K562 (cell line): Measurements from ENCODE around the gene CCDC148. TPM values are rescaled to one million over a fixed set of nuclear protein-coding genes. Genes with fewer than 3 reads are reported as not detected.
A peak's percentile ranks its signal among the peaks of the same experiment; 100 is the strongest.

Experiments used
- ATAC-seq: fragments of 200-7000 bp; cut with Tn5 transposase; 3 replicates; pipeline ENCODE4 v1.9.1; 2020; ENCODE audit warnings: moderate library complexity
- BruUV-seq: library from RNA; stranded (reverse); fragments of 400-500 nt; replicated peaks from 2 replicates; lab custom pipeline; 2021; lab: Mats Ljungman, UMichigan
- CTCF ChIA-PET: fragments of 300-600 bp; formaldehyde crosslinking; extraction: SDS; loops from one replicate; lab custom pipeline; 2021; ENCODE audit warnings: low intra/inter-chr PET ratio; lab: Yijun Ruan, JAX
- POLR2A ChIA-PET: fragments of 300-600, 350-650 bp; sonication (Branson Sonifier 250); formaldehyde crosslinking; extraction: SDS; loops from one replicate; lab custom pipeline; 2021; ENCODE audit warnings: antibody characterized with exemption, inconsistent platforms; lab: Yijun Ruan, JAX
- DNase-seq, 4 experiments: peaks; one replicate each; pipeline versions ENCODE4 v3.0.0 to v3.0.0-alpha.2; 2011 to 2018; ENCODE audit warnings: low spot score in 3 of 4, mixed read lengths in 3 of 4; ENCODE audit errors: extremely low read depth in 1 of 4
- FAIRE-seq: peaks from 2 replicates; lab custom pipeline; 2011; peaks lifted over from hg19 to GRCh38; lab: Jason Lieb, UNC
- H2AFZ ChIP-seq: 2 replicates; pipeline ENCODE4 v1.6.0; 2011; ENCODE audit warnings: low read depth, low read length, control low read depth, inconsistent platforms
- H3K27ac ChIP-seq: fragments of 200-600 bp; 3 replicates; pipeline ENCODE4 v1.8.0; 2011; ENCODE audit warnings: low read depth, mild to moderate bottlenecking, control low read depth, inconsistent platforms, low read length, moderate library complexity, mixed read lengths; ENCODE audit errors: extremely low read depth
- H3K27me3 ChIP-seq, 2 experiments: fragments of 300-600 bp in 1 of 2; 2 replicates in 1 of 2; 3 replicates in 1 of 2; pipeline versions ENCODE4 v1.6.0 to v1.8.0; 2011; ENCODE audit warnings: inconsistent platforms in 2 of 2, low read length in 2 of 2, mild to moderate bottlenecking in 1 of 2, mixed read lengths in 1 of 2, moderate library complexity in 1 of 2; ENCODE audit not compliant: control insufficient read depth in 2 of 2, insufficient read depth in 2 of 2
- H3K36me3 ChIP-seq: fragments of 300-600 bp; 3 replicates; pipeline ENCODE4 v1.8.0; 2011; ENCODE audit warnings: mild to moderate bottlenecking, low read length, inconsistent platforms; ENCODE audit not compliant: control insufficient read depth, insufficient read depth
- H3K4me1 ChIP-seq, 2 experiments: fragments of 200-600 bp in 1 of 2; replicated peaks in 1 of 2; 2 replicates in 1 of 2; 3 replicates in 1 of 2; pipeline versions ENCODE4 v1.5.1 to v1.8.0; 2011; ENCODE audit warnings: inconsistent platforms in 2 of 2, low read length in 2 of 2, mild to moderate bottlenecking in 1 of 2, mixed read lengths in 1 of 2, moderate library complexity in 1 of 2; ENCODE audit not compliant: control insufficient read depth in 2 of 2, insufficient read depth in 2 of 2
- H3K4me2 ChIP-seq: 2 replicates; pipeline ENCODE4 v1.6.1; 2011; ENCODE audit warnings: low read length, control low read depth, inconsistent platforms, mixed read lengths; ENCODE audit not compliant: insufficient read depth
- H3K4me3 ChIP-seq: fragments of 200-600 bp; sonication (generic), shearing (Covaris generic); 2 replicates; pipeline ENCODE4 v1.5.1; 2016; ENCODE audit warnings: control low read depth, inconsistent platforms
- H3K79me2 ChIP-seq: fragments of 200-600 bp; 3 replicates; pipeline ENCODE4 v1.8.0; 2011; ENCODE audit warnings: low read length, inconsistent platforms; ENCODE audit not compliant: control insufficient read depth, insufficient read depth
- H3K9ac ChIP-seq, 2 experiments: 2 replicates each; pipeline versions ENCODE4 v1.6.0 to v1.6.1; 2011; ENCODE audit warnings: low read depth in 2 of 2, low read length in 2 of 2, control low read depth in 1 of 2, inconsistent platforms in 1 of 2, mild to moderate bottlenecking in 1 of 2, mixed read lengths in 1 of 2; ENCODE audit not compliant: insufficient read depth in 1 of 2
- H3K9me1 ChIP-seq: one replicate; pipeline ENCODE4 v1.6.0; 2011; ENCODE audit warnings: inconsistent platforms, mild to moderate bottlenecking, low read length, moderate library complexity; ENCODE audit not compliant: control insufficient read depth, insufficient read depth
- H3K9me3 ChIP-seq: replicated peaks from 2 replicates; pipeline ENCODE4 v1.5.1; 2011; ENCODE audit warnings: low read depth, low read length, inconsistent platforms; ENCODE audit not compliant: control insufficient read depth, insufficient read depth
- H4K20me1 ChIP-seq: replicated peaks from 2 replicates; pipeline ENCODE4 v1.6.1; 2011; ENCODE audit warnings: low read length, inconsistent platforms, mixed read lengths; ENCODE audit not compliant: control insufficient read depth, insufficient read depth
- BHLHE40 ChIP-seq: IDR thresholded peaks from 2 replicates; pipeline ENCODE4 v1.6.1; 2011; ENCODE audit warnings: low read length, improper control_type of control experiment
- E2F6 ChIP-seq, 2 experiments: IDR thresholded peaks; 2 replicates each; pipeline ENCODE4 v1.6.1; 2011; ENCODE audit warnings: borderline replicate concordance in 1 of 2, control low read depth in 1 of 2, low read depth in 1 of 2, low read length in 1 of 2, mild to moderate bottlenecking in 1 of 2, mixed read lengths in 1 of 2, moderate library complexity in 1 of 2; ENCODE audit not compliant: insufficient read depth in 1 of 2, insufficient read length in 1 of 2, poor library complexity in 1 of 2, severe bottlenecking in 1 of 2; ENCODE audit errors: extremely low read depth in 1 of 2
- RERE ChIP-seq: sonication (generic); formaldehyde crosslinking; IDR thresholded peaks from 2 replicates; pipeline ENCODE4 v1.8.0; 2023; ENCODE audit warnings: missing genetic modification reagents, mild to moderate bottlenecking, borderline replicate concordance
- SMARCA4 ChIP-seq: fragments of 450-650 bp; IDR thresholded peaks from 2 replicates; pipeline ENCODE4 v1.6.1; 2016
- ZNF12 ChIP-seq: sonication (generic); formaldehyde crosslinking; IDR thresholded peaks from 2 replicates; pipeline ENCODE4 v1.4.0; 2020; ENCODE audit warnings: mild to moderate bottlenecking, missing genetic modification reagents
- WGBS: fragments of 100-300 bp; shearing (Covaris generic); methylation state at CpG from one replicate; pipeline ENCODE4 v1.1.6; 2016; ENCODE audit warnings: low coverage, mixed read lengths; ENCODE audit not compliant: insufficient coverage; ENCODE audit errors: missing lambda C conversion rate; 5-methylcytosine and 5-hydroxymethylcytosine counted together
- in situ Hi-C: fragments of 300-500 bp; cut with MboI; formaldehyde crosslinking; loops from 4 replicates; pipeline ENCODE4 v1.15.0; 2018; ENCODE audit warnings: inconsistent platforms, mixed read lengths
- intact Hi-C: fragments of 100-400 bp; cut with micrococcal nuclease; formaldehyde crosslinking; loops from 2 replicates; pipeline ENCODE4 v1.14.2; 2022
- polyA plus RNA-seq, 8 experiments: library from polyadenylated mRNA; depleted of rRNA in 4 of 8; stranded (reverse) in 5 of 8; unstranded in 3 of 8; fragments of >200 nt; fragmentation: Nextera tagmentation in 2 of 8; fragmentation: Illumina TruSeq in 1 of 8; extraction: Ambion mirVana in 2 of 8; extraction: Trizol in 1 of 8; gene quantifications; 2 replicates each; pipeline versions ENCODE4 v1.2.1 to v1.2.3, GENCODE V29; 2011 to 2014; ENCODE audit warnings: inconsistent platforms in 1 of 8, missing spikeins in 1 of 8
- total RNA-seq, 7 experiments: library from RNA; depleted of rRNA in 6 of 7; stranded (reverse); fragments of >200 nt in 6 of 7; fragmentation: Illumina TruSeq in 2 of 7; extraction: Trizol in 2 of 7; gene quantifications; 2 replicates each; pipeline versions ENCODE4 v1.2.1 to v1.2.3, GENCODE V29; 2011 to 2021; ENCODE audit warnings: low replicate concordance in 1 of 7

CCDC148 gene
- total and polyA plus RNA-seq, 9 of the 15 experiments (the other 6 are each of a cell fraction or from before 2014, with no cell fraction given), result 0.10 to 1.4 (median 0.65) TPM

GRCh38 chr2:158457092-158457825 is 706 bp upstream of the CCDC148 start (continued):
- TF ChIP-seq RERE (peak; percentile 82; the same call in 1 of the 2 replicates), BHLHE40 (0 out of 2 replicates have a peak, but pooled peaks have one; percentile 23)

- ChIA-PET CTCF (no interaction called here), POLR2A (no interaction called here)
- H3K4me3 ChIP-seq, result no peak overlapping the region
- intact Hi-C loops (no loop called here), in situ Hi-C loops (no loop called here)
- no peak overlapping the region for H3K4me2 ChIP-seq
- no peak overlapping the region for H3K27ac ChIP-seq
- H3K27me3 ChIP-seq, result no peaks in the 10 kb centered on the region
- 0 out of 3 replicates have a peak, but pooled peaks have one; percentile 29 for ATAC-seq
- no TSS peak for BruUV-seq
- DNase-seq, result no peak
- no peak for FAIRE-seq
- 10% methylated on average over 1 of the region's 1 CpG for WGBS
- no peaks in the 10 kb centered on the region for H3K79me2 ChIP-seq
- no peaks in the 10 kb centered on the region for H3K36me3 ChIP-seq
- H3K4me1 ChIP-seq, result no peaks in the 10 kb centered on the region
- H2AFZ ChIP-seq, result no peak overlapping the region
- TF ChIP-seq SMARCA4, result no peak
- TF ChIP-seq ZNF12 (CRISPR knock-in tag), result no peak
- TF ChIP-seq E2F6 (IDR thresholded peaks at IDR 0.05; ENCODE audit: borderline replicate concordance in 1 of 2, extremely low read depth in 1 of 2, insufficient read depth in 1 of 2, insufficient read length in 1 of 2, low read depth in 1 of 2, low read length in 1 of 2, poor library complexity in 1 of 2, severe bottlenecking in 1 of 2), result no peak
- no peaks in the 10 kb centered on the region for H3K9me3 ChIP-seq
- H4K20me1 ChIP-seq, result no peaks in the 10 kb centered on the region
- no peak overlapping the region for H3K9ac ChIP-seq
- H3K9me1 ChIP-seq, result no peaks in the 10 kb centered on the region
Observed at GRCh38 chr2:158443606-158444005, 12.9 kb downstream of the CCDC148 start.
